ENCODE measurements around the gene PM20D2.

DNA sequence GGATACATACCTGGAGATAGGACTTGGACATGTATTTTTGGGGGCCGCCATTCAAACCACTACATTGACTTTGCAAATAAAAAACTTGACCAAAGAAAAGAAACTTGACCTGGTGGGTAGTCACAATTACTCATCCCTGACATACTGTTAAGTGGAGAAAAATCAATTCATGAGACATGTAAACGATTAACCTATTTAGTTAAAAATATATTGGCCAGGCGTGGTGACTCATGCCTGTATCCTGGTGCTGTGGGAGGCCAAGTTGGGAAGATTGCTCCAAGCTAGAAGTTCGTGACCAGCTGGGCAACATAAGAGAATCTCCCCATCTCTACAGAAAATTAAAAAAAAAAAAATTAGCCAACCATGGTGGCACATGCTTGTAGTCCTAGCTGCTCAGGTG is 25.5 kb upstream of the PM20D2 start:
- TF ChIP-seq POLR2AphosphoS5 (IDR thresholded peaks at IDR 0.05; ENCODE audit: low read depth, low read length) (no peak), POLR2A (IDR thresholded peaks at IDR 0.05; ENCODE audit: low read depth, low read length) (no peak), SPI1 (IDR thresholded peaks at IDR 0.05; ENCODE audit: low read depth, low read length) (no peak), PAX5 (IDR thresholded peaks at IDR 0.05; ENCODE audit: insufficient read depth, low read length, severe bottlenecking) (no peak), TAF1 (IDR thresholded peaks at IDR 0.05; ENCODE audit: low read depth, low read length) (no peak), POU2F2 (IDR thresholded peaks at IDR 0.05; ENCODE audit: low read depth, low read length) (no peak)

Data from GM12891 (cell line).